IMR-90 (cell line): Measurements from ENCODE around the gene NEDD4L. TPM values are rescaled to one million over a fixed set of nuclear protein-coding genes. Genes with fewer than 3 reads are reported as not detected.

Experiments
- ATAC-seq: fragments of 200-7000 bp; cut with Tn5 transposase; 2 replicates; pipeline ENCODE4 v1.9.1; 2020; ENCODE audit warnings: low read depth, mild to moderate bottlenecking, moderate library complexity
- BruUV-seq: library from RNA; stranded (reverse); fragments of 400-500 nt; replicated peaks from 2 replicates; lab custom pipeline; 2021; lab: Mats Ljungman, UMichigan
- CTCF ChIA-PET: fragments of 300-600 bp; formaldehyde crosslinking; extraction: SDS; loops from one replicate; lab custom pipeline; 2021; ENCODE audit warnings: antibody characterized with exemption; lab: Yijun Ruan, JAX
- POLR2A ChIA-PET: fragments of 300-600 bp; sonication (Branson Sonifier 250); formaldehyde crosslinking; loops from one replicate; lab custom pipeline; 2022; ENCODE audit warnings: antibody characterized with exemption; ENCODE audit not compliant: unreplicated experiment; lab: Charles Lee
- DNase-seq: peaks from one replicate; pipeline ENCODE4 v3.0.0; 2013
- H2AFZ ChIP-seq: replicated peaks from 2 replicates; pipeline ENCODE3; 2013; ENCODE audit warnings: low read length, mild to moderate bottlenecking; ENCODE audit not compliant: poor library complexity
- H2AK5ac ChIP-seq: 2 replicates; pipeline ENCODE4 v1.6.1; 2013; ENCODE audit warnings: low read depth, low read length, inconsistent platforms
- H2AK9ac ChIP-seq: replicated peaks from 2 replicates; pipeline ENCODE3; 2013; ENCODE audit warnings: mild to moderate bottlenecking, low read depth, low read length, moderate library complexity; ENCODE audit not compliant: poor library complexity
- H2BK120ac ChIP-seq: 2 replicates; pipeline ENCODE4 v1.6.1; 2013; ENCODE audit warnings: low read depth, low read length, inconsistent platforms
- H2BK15ac ChIP-seq: 3 replicates; pipeline ENCODE4 v1.6.1; 2013; ENCODE audit warnings: low read depth, low read length, inconsistent platforms
- H2BK20ac ChIP-seq: 2 replicates; pipeline ENCODE4 v1.6.1; 2013; ENCODE audit warnings: low read depth, mild to moderate bottlenecking, inconsistent platforms, low read length, moderate library complexity
- H2BK5ac ChIP-seq: 2 replicates; pipeline ENCODE4 v1.6.1; 2013; ENCODE audit warnings: mild to moderate bottlenecking, low read depth, low read length, inconsistent platforms; ENCODE audit not compliant: poor library complexity, severe bottlenecking
- H3K14ac ChIP-seq: replicated peaks from 2 replicates; pipeline ENCODE4 v1.6.1; 2013; ENCODE audit warnings: low read depth, low read length, inconsistent platforms
- H3K18ac ChIP-seq: 2 replicates; pipeline ENCODE4 v1.6.1; 2013; ENCODE audit warnings: low read depth, low read length, control low read depth
- H3K23ac ChIP-seq: 2 replicates; pipeline ENCODE4 v1.6.1; 2013; ENCODE audit warnings: low read depth, low read length, inconsistent platforms
- H3K27ac ChIP-seq: 2 replicates; pipeline ENCODE4 v1.5.1; 2013; ENCODE audit warnings: mild to moderate bottlenecking, control low read depth, low read length; ENCODE audit not compliant: insufficient read depth
- H3K27me3 ChIP-seq: 2 replicates; pipeline ENCODE4 v1.6.1; 2013; ENCODE audit warnings: low read length; ENCODE audit not compliant: control insufficient read depth, insufficient read depth
- H3K36me3 ChIP-seq: 2 replicates; pipeline ENCODE4 v1.6.1; 2013; ENCODE audit warnings: low read length, mixed read lengths; ENCODE audit not compliant: control insufficient read depth, insufficient read depth
- H3K4ac ChIP-seq: 2 replicates; pipeline ENCODE4 v1.6.1; 2013; ENCODE audit warnings: low read depth, low read length, inconsistent platforms
- H3K4me1 ChIP-seq: 2 replicates; pipeline ENCODE4 v1.6.1; 2013; ENCODE audit warnings: low read length, mixed read lengths; ENCODE audit not compliant: control insufficient read depth, insufficient read depth
- H3K4me2 ChIP-seq: 2 replicates; pipeline ENCODE4 v1.6.1; 2013; ENCODE audit warnings: low read depth, mild to moderate bottlenecking, control low read depth, low read length, moderate library complexity
- H3K4me3 ChIP-seq: 2 replicates; pipeline ENCODE4 v1.5.1; 2013; ENCODE audit warnings: low read depth, mild to moderate bottlenecking, control low read depth, low read length, moderate library complexity; ENCODE audit not compliant: insufficient read depth
- H3K56ac ChIP-seq: 2 replicates; pipeline ENCODE4 v1.6.1; 2013; ENCODE audit warnings: low read length, inconsistent platforms; ENCODE audit not compliant: insufficient read depth; ENCODE audit errors: extremely low read depth
- H3K79me1 ChIP-seq, 2 experiments: 2 replicates each; pipeline ENCODE4 v1.6.1; 2013; ENCODE audit warnings: low read length in 2 of 2, inconsistent platforms in 1 of 2, low read depth in 1 of 2
- H3K9ac ChIP-seq: 2 replicates; pipeline ENCODE4 v1.6.1; 2013; ENCODE audit warnings: low read depth, low read length, control low read depth
- H3K9me1 ChIP-seq: 2 replicates; pipeline ENCODE4 v1.6.1; 2013; ENCODE audit warnings: low read length, inconsistent platforms; ENCODE audit not compliant: insufficient read depth
- H3K9me3 ChIP-seq: 2 replicates; pipeline ENCODE4 v1.6.1; 2013; ENCODE audit warnings: low read length; ENCODE audit not compliant: control insufficient read depth, insufficient read depth
- H4K20me1 ChIP-seq: 2 replicates; pipeline ENCODE4 v1.6.1; 2013; ENCODE audit warnings: low read length, inconsistent platforms; ENCODE audit not compliant: insufficient read depth
- H4K5ac ChIP-seq: 2 replicates; pipeline ENCODE4 v1.6.1; 2013; ENCODE audit warnings: mild to moderate bottlenecking, low read depth, low read length, control low read depth
- H4K8ac ChIP-seq, 2 experiments: 2 replicates each; pipeline ENCODE4 v1.6.1; 2013; ENCODE audit warnings: low read depth in 2 of 2, low read length in 2 of 2, control low read depth in 1 of 2, inconsistent platforms in 1 of 2
- H4K91ac ChIP-seq: 2 replicates; pipeline ENCODE4 v1.6.1; 2013; ENCODE audit warnings: low read depth, low read length, inconsistent platforms; ENCODE audit not compliant: insufficient read depth
- CEBPB ChIP-seq: IDR thresholded peaks from 2 replicates; pipeline ENCODE4 v1.6.1; 2012; ENCODE audit warnings: low read depth, low read length, improper control_type of control experiment
- WGBS, 2 experiments: methylation state at CpG; one replicate each; pipeline versions ENCODE4 v1.1.5 to v1.1.7; 2013; ENCODE audit warnings: missing lambda C conversion rate in 2 of 2; ENCODE audit not compliant: insufficient read length in 1 of 2; ENCODE audit errors: extremely low coverage in 2 of 2; 5-methylcytosine and 5-hydroxymethylcytosine counted together
- dilution Hi-C: fragments of 300-500 bp; cut with HindIII; formaldehyde crosslinking; loops from one replicate; pipeline ENCODE4 v1.14.3; 2018; ENCODE audit warnings: low sequenced_read_pairs; ENCODE audit not compliant: unreplicated experiment
- in situ Hi-C: fragments of 300-500 bp; cut with MboI; formaldehyde crosslinking; loops from 3 replicates; pipeline ENCODE4 v1.14.3; 2019; ENCODE audit warnings: low sequenced_read_pairs, inconsistent platforms, mixed read lengths
- intact Hi-C: fragments of 100-400 bp; cut with micrococcal nuclease; formaldehyde crosslinking; loops from 2 replicates; pipeline ENCODE4 v1.10.0; 2022
- polyA plus RNA-seq, 3 experiments: library from polyadenylated mRNA; depleted of rRNA; stranded (reverse); fragments of >200 nt; gene quantifications; 2 replicates each; pipeline ENCODE4 v1.2.3, GENCODE V29; 2012; ENCODE audit warnings: low replicate concordance in 1 of 3
- total RNA-seq: library from RNA; depleted of rRNA; stranded (reverse); fragments of >200 nt; gene quantifications from 2 replicates; pipeline ENCODE4 v1.2.3, GENCODE V29; 2012

The NEDD4L gene
- total and polyA plus RNA-seq, 2 of the 4 experiments (the other 2 are of a cell fraction): 10.0 to 10.9 TPM

- Histone ChIP-seq H2AK5ac (no peak overlapping the region), H3K4me2 (no peak overlapping the region), H4K5ac (no peak overlapping the region), H3K18ac (no peak overlapping the region), H3K4ac (no peak overlapping the region), H3K23ac (no peak overlapping the region), H3K27ac (no peak overlapping the region), H3K4me3 (no peak overlapping the region), H3K4me1 (peaks cover 9% of the 10 kb centered on the region; the same call in 1 of the 2 replicates), H3K9ac (no peak overlapping the region), H2BK20ac (no peak overlapping the region), H2AFZ (no peak overlapping the region), H3K36me3 (peaks cover 1% of the 10 kb centered on the region), H2BK5ac (no peak overlapping the region), H2BK15ac (no peak overlapping the region), H2AK9ac (no peak overlapping the region), H3K79me1 (peaks cover 0 to 3% of the 10 kb centered on the region in 2 experiments; a peak in 1 of 4 replicates), H4K20me1 (no peaks in the 10 kb centered on the region), H3K14ac (no peak overlapping the region), H3K56ac (no peak overlapping the region), H4K91ac (no peak overlapping the region), H4K8ac (no peak overlapping the region), H3K27me3 (no peaks in the 10 kb centered on the region), H2BK120ac (no peak overlapping the region), H3K9me3 (no peaks in the 10 kb centered on the region), H3K9me1 (0 out of 2 replicates have a peak, but pooled peaks cover 4% of the 10 kb centered on the region)
- DNase-seq: peak; percentile 47
- ChIA-PET CTCF (no interaction called here), POLR2A (no interaction called here)
- no CpG with 5 or more reads among the region's 6 CpGs for WGBS, 2 experiments
- dilution Hi-C loops (no loop called here), intact Hi-C loops (no loop called here), in situ Hi-C loops (no loop called here)
- peak; percentile 75 for ATAC-seq
- BruUV-seq: no TSS peak
- no peak for TF ChIP-seq CEBPB
Observed at GRCh38 chr18:58252166-58252565, 208.1 kb downstream of the NEDD4L start.
